Endothelial cell of umbilical vein (primary cell): ENCODE results near the gene TWF2. TPM values are rescaled to one million over a fixed set of nuclear protein-coding genes. Genes with fewer than 3 reads are reported as not detected.

ENCODE experiments used
- BruUV-seq: library from RNA; stranded (reverse); fragments of 400-500 nt; replicated peaks from 2 replicates; lab custom pipeline; 2021; lab: Mats Ljungman, UMichigan
- CTCF ChIA-PET: fragments of 300-600, 350-600 bp; sonication (Branson Sonifier 250); formaldehyde crosslinking; loops from one replicate; lab custom pipeline; 2021; ENCODE audit warnings: antibody characterized with exemption, inconsistent platforms; lab: Charles Lee
- POLR2A ChIA-PET: fragments of 300-600, 350-600 bp; sonication (Branson Sonifier 250); formaldehyde crosslinking; loops from one replicate; lab custom pipeline; 2021; ENCODE audit warnings: antibody characterized with exemption, inconsistent platforms; lab: Charles Lee
- DNase-seq: peaks from one replicate; pipeline ENCODE4 v3.0.0-alpha.2; 2011; ENCODE audit warnings: low read depth, low spot score
- FAIRE-seq: peaks from 2 replicates; lab custom pipeline; 2011; peaks lifted over from hg19 to GRCh38; lab: Jason Lieb, UNC
- H2AFZ ChIP-seq: 2 replicates; pipeline ENCODE4 v1.6.0; 2012; ENCODE audit warnings: low read depth, low read length, control low read depth, inconsistent platforms
- H3K27ac ChIP-seq: 2 replicates; pipeline ENCODE4 v1.5.1; 2011; ENCODE audit warnings: low read depth, mild to moderate bottlenecking, control low read depth, low read length, moderate library complexity; ENCODE audit not compliant: insufficient read depth
- H3K27me3 ChIP-seq, 2 experiments: 2 replicates each; pipeline versions ENCODE4 v1.6.0 to v1.6.1; 2011; ENCODE audit warnings: low read length in 2 of 2, mixed read lengths in 1 of 2; ENCODE audit not compliant: control insufficient read depth in 2 of 2, insufficient read depth in 2 of 2
- H3K36me3 ChIP-seq, 2 experiments: 2 replicates in 1 of 2; 3 replicates in 1 of 2; pipeline ENCODE4 v1.5.1; 2011; ENCODE audit warnings: low read length in 2 of 2, mild to moderate bottlenecking in 1 of 2, moderate library complexity in 1 of 2; ENCODE audit not compliant: control insufficient read depth in 2 of 2, insufficient read depth in 2 of 2; ENCODE audit errors: extremely low read depth in 1 of 2
- H3K4me1 ChIP-seq: 3 replicates; pipeline ENCODE4 v1.5.1; 2011; ENCODE audit warnings: mild to moderate bottlenecking, low read length; ENCODE audit not compliant: control insufficient read depth, insufficient read depth; ENCODE audit errors: extremely low read depth
- H3K4me2 ChIP-seq: 2 replicates; pipeline ENCODE4 v1.6.1; 2011; ENCODE audit warnings: low read length, control low read depth, mixed read lengths; ENCODE audit not compliant: insufficient read depth
- H3K4me3 ChIP-seq, 3 experiments: fragments of 200-600 bp in 1 of 3; sonication (generic), shearing (Covaris generic) in 1 of 3; replicated peaks in 1 of 3; 2 replicates each; pipeline ENCODE4 v1.5.1; 2011 to 2016; ENCODE audit warnings: control low read depth in 3 of 3, low read length in 3 of 3, mild to moderate bottlenecking in 2 of 3, inconsistent platforms in 1 of 3, low read depth in 1 of 3, moderate library complexity in 1 of 3; ENCODE audit not compliant: insufficient read depth in 1 of 3
- H3K79me2 ChIP-seq: 2 replicates; pipeline ENCODE4 v1.6.0; 2012; ENCODE audit warnings: low read length, inconsistent platforms; ENCODE audit not compliant: control insufficient read depth, insufficient read depth
- H3K9ac ChIP-seq: replicated peaks from 2 replicates; pipeline ENCODE3; 2011; ENCODE audit warnings: low read length, control low read depth; ENCODE audit not compliant: insufficient read depth; ENCODE audit errors: extremely low read depth
- H3K9me1 ChIP-seq: replicated peaks from 3 replicates; pipeline ENCODE4 v1.6.0; 2011; ENCODE audit warnings: mild to moderate bottlenecking, low read length; ENCODE audit not compliant: control insufficient read depth, insufficient read depth; ENCODE audit errors: extremely low read depth
- H3K9me3 ChIP-seq: replicated peaks from 2 replicates; pipeline ENCODE4 v1.5.1; 2012; ENCODE audit warnings: low read length, inconsistent platforms; ENCODE audit not compliant: control insufficient read depth, insufficient read depth
- H4K20me1 ChIP-seq: replicated peaks from 2 replicates; pipeline ENCODE3; 2011; ENCODE audit warnings: mild to moderate bottlenecking, low read length; ENCODE audit not compliant: control insufficient read depth, insufficient read depth; ENCODE audit errors: extremely low read depth
- CTCF ChIP-seq, 2 donors: IDR thresholded peaks; 1 replicate in 1 of 2; 2 replicates in 1 of 2; pipeline ENCODE4 v1.5.1; 2011; ENCODE audit warnings: low read length in 2 of 2, mild to moderate bottlenecking in 2 of 2, moderate library complexity in 2 of 2, control low read depth in 1 of 2, inconsistent platforms in 1 of 2, low read depth in 1 of 2; ENCODE audit not compliant: insufficient read depth in 1 of 2; ENCODE audit errors: extremely low read depth in 1 of 2
- EZH2 ChIP-seq: IDR thresholded peaks from 2 replicates; pipeline ENCODE4 v1.6.1; 2012; ENCODE audit warnings: borderline replicate concordance, low read depth, mild to moderate bottlenecking, moderate library complexity, low read length, inconsistent platforms; ENCODE audit not compliant: severe bottlenecking
- FOS ChIP-seq: IDR thresholded peaks from 2 replicates; pipeline ENCODE4 v1.6.1; 2011; ENCODE audit warnings: mild to moderate bottlenecking, low read length, moderate library complexity, borderline replicate concordance; ENCODE audit not compliant: insufficient read depth
- GATA2 ChIP-seq: IDR thresholded peaks from 2 replicates; pipeline ENCODE4 v1.7.0; 2011; ENCODE audit warnings: low read depth, mild to moderate bottlenecking, moderate library complexity, mixed read lengths, low read length; ENCODE audit not compliant: insufficient read length, insufficient read depth
- JUN ChIP-seq: IDR thresholded peaks from 2 replicates; pipeline ENCODE4 v1.6.1; 2011; ENCODE audit warnings: borderline replicate concordance, low read depth; ENCODE audit not compliant: insufficient read length, insufficient read depth
- MAX ChIP-seq: IDR thresholded peaks from 2 replicates; pipeline ENCODE4 v1.6.1; 2011; ENCODE audit not compliant: insufficient read depth, insufficient read length
- MYC ChIP-seq: IDR thresholded peaks from one replicate; pipeline ENCODE4 v1.6.1; 2011; ENCODE audit warnings: mild to moderate bottlenecking, low read depth, low read length
- POLR2A ChIP-seq: IDR thresholded peaks from 2 replicates; pipeline ENCODE4 v1.6.1; 2012; ENCODE audit warnings: low read depth, mild to moderate bottlenecking, control low read depth, low read length
- POLR2AphosphoS5 ChIP-seq: IDR thresholded peaks from 2 replicates; pipeline ENCODE4 v1.6.1; 2012; ENCODE audit warnings: low read depth, mild to moderate bottlenecking, control low read depth, low read length, moderate library complexity; ENCODE audit not compliant: insufficient read depth
- dilution Hi-C: fragments of 300-500 bp; cut with MboI; formaldehyde crosslinking; loops from one replicate; pipeline ENCODE4 v1.15.0; 2019; ENCODE audit warnings: low sequenced_read_pairs; ENCODE audit not compliant: extremely low pct_ligation_motif_present
- intact Hi-C: fragments of 100-400 bp; cut with micrococcal nuclease; formaldehyde crosslinking; loops from one replicate; pipeline ENCODE4 v1.10.0; 2022
- polyA plus RNA-seq, 4 experiments: library from polyadenylated mRNA; depleted of rRNA in 3 of 4; stranded (reverse) in 3 of 4; unstranded in 1 of 4; fragments of >200 nt; gene quantifications; 2 replicates each; pipeline versions ENCODE4 v1.2.1 to v1.2.3, GENCODE V29; 2011 to 2012; ENCODE audit warnings: missing spikeins in 1 of 4
- total RNA-seq: library from RNA; stranded (reverse); gene quantifications from 2 replicates; pipeline ENCODE4 v1.2.3, GENCODE V29; 2021

TWF2 gene
- total and polyA plus RNA-seq, 2 donors (not counting 3 experiments of a cell fraction or from before 2014, with no cell fraction given) = 82.9 to 134 TPM

DNA sequence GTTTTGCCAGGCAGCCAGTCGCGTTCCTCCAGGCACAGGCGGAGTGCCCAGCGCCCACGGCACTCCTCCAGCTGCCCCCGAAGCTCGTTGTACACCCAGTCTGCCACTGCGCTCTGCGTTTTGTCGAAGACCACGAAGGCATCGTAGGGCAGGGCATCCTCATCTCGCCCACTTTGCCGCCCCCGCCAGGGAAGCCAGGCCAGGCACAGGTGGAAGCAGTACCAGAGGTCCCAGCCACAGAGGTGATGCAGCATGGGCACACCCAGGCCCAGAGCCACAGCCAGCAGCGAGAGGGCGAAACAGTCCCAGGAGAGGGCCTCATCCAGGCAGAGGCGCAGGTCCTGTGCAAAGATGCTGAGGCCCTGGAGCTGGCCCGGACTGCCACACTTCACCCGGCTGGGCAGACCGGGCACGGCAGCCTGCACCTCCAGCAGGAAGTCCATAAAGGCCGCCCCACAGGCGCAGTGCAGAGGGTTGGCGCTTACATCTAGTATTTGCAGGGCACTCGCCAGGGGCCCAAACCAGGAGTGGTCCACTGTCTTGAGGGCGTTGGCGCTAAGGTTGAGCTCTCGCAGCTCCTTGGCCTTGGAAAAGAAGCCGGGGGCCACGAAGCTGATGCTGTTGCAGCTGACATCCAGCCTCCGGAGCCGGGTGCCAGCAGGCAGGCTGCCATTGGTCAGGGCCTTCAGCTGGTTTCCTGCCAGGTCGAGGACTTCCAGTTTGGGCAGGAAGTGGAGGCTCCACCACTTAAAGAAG, 17.2 kb downstream of the TWF2 start:
- H3K4me1 ChIP-seq = peaks cover 27% of the 10 kb centered on the region
- H2AFZ ChIP-seq = no peak overlapping the region
- ChIA-PET POLR2A (no interaction called here), CTCF (interaction anchor here (0.5 to 9.7 kb wide), 10 partner anchors 10 to 220 kb away, joined by 3 to 133 read pairs (median 9); partner anchors contain the start of genes TWF2 and WDR82)
- no peak overlapping the region for H3K9ac ChIP-seq
- intact Hi-C loops = no loop called here
- no peaks in the 10 kb centered on the region for H3K9me3 ChIP-seq
- H3K9me1 ChIP-seq = no peaks in the 10 kb centered on the region
- H3K27me3 ChIP-seq = no peaks in the 10 kb centered on the region
- FAIRE-seq (no peak), DNase-seq (no peak)
- no peaks in the 10 kb centered on the region for H4K20me1 ChIP-seq
- no peak overlapping the region for H3K27ac ChIP-seq
- no peaks in the 10 kb centered on the region for H3K79me2 ChIP-seq
- no peak overlapping the region for H3K4me2 ChIP-seq
- H3K36me3 ChIP-seq = no peaks in the 10 kb centered on the region
- H3K4me3 ChIP-seq = no peak overlapping the region
- TF ChIP-seq FOS (no peak), MAX (no peak), POLR2A (no peak)
- dilution Hi-C loops = no loop called here
- no TSS peak for BruUV-seq

DNA sequence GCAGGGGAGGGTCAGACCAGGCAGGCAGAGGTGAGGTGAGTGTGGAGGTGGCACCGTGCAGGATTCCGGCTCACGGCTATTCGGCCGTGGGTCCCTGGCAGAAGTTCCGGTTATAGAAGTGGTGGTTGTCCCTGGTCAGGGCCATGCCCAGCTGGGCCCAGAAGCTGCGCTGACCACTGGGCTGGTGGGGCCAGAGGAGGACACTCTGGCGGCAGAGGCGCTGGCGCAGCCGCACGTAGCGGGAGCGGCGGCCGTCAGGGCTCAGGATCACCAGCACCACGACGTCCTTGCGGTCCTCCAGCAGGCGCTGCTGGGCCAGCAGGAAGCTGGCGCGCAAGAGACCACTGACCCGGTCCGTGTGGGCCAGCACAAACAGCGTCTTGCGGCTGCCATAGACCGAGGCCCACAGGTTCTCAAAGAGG, 17.8 kb downstream of the TWF2 start:
- Histone ChIP-seq H4K20me1 (no peaks in the 10 kb centered on the region), H3K9me3 (no peaks in the 10 kb centered on the region), H3K4me3 (no peak overlapping the region), H3K4me2 (no peak overlapping the region), H3K9ac (no peak overlapping the region), H3K27me3 (no peaks in the 10 kb centered on the region), H3K79me2 (no peaks in the 10 kb centered on the region), H3K36me3 (no peaks in the 10 kb centered on the region), H3K4me1 (peaks cover 32% of the 10 kb centered on the region), H3K27ac (no peak overlapping the region), H2AFZ (no peak overlapping the region), H3K9me1 (no peaks in the 10 kb centered on the region)
- POLR2A ChIA-PET = no interaction called here
- dilution Hi-C loops (no loop called here), intact Hi-C loops (no loop called here)
- FAIRE-seq (no peak), DNase-seq (no peak)
- CTCF ChIA-PET = interaction anchor here (0.9 to 9.7 kb wide), 37 partner anchors 8 to 227 kb away, joined by 3 to 133 read pairs (median 6); partner anchors contain the start of genes GLYCTK, PPM1M, TWF2 and WDR82
- no TSS peak for BruUV-seq
- TF ChIP-seq MYC = no peak
- TF ChIP-seq GATA2 = no peak
- no peak for TF ChIP-seq EZH2
- TF ChIP-seq POLR2A = no peak
- no peak for TF ChIP-seq FOS
- no peak for TF ChIP-seq POLR2AphosphoS5
- no peak for TF ChIP-seq JUN
- no peak for TF ChIP-seq MAX
- TF ChIP-seq CTCF (IDR thresholded peaks at IDR 0.05; ENCODE audit: extremely low read depth in 1 of 2, insufficient read depth in 1 of 2, low read depth in 1 of 2, low read length in 2 of 2) = no peak
